H1 (cell line): Measurements from ENCODE around the gene TLCD3B.

ENCODE experiments used
- NRF1 ChIP-seq: IDR thresholded peaks from 2 replicates; pipeline ENCODE4 v1.6.1; 2011; ENCODE audit warnings: mild to moderate bottlenecking, low read depth, low read length, improper control_type of control experiment
- RNF2 ChIP-seq: fragments of 200-900, 300-1000 bp; sonication (generic); IDR thresholded peaks from 2 replicates; pipeline ENCODE4 v1.7.1; 2016; ENCODE audit warnings: borderline replicate concordance, low read depth, mild to moderate bottlenecking, antibody characterized with exemption, low read length; ENCODE audit not compliant: poor library complexity, severe bottlenecking; ENCODE audit errors: missing control alignments
- SP1 ChIP-seq: IDR thresholded peaks from 2 replicates; pipeline ENCODE4 v1.6.1; 2011; ENCODE audit warnings: low read depth, low read length
- YY1 ChIP-seq: IDR thresholded peaks from 2 replicates; pipeline ENCODE4 v1.6.1; 2011; ENCODE audit warnings: low read depth, mild to moderate bottlenecking, low read length

GRCh38 chr16:30011714-30012504 lies 19.2 kb downstream of the TLCD3B start:
- TF ChIP-seq YY1 (no peak), NRF1 (no peak), SP1 (no peak), RNF2 (no peak)
